ENCODE data around the gene STX1A. TPM values are rescaled to one million over a fixed set of nuclear protein-coding genes. Genes with fewer than 3 reads are reported as not detected.
A peak's percentile ranks its signal among the peaks of the same experiment; 100 is the strongest.
"Not testable (repeated sequence)": the region's sequence is repeated elsewhere in the genome, so short reads cannot be mapped to it uniquely, and the experiment has no call there.

STX1A gene
- total RNA-seq, 2 donors from 2014 or later, result 9.9 to 12.5 TPM

- intact Hi-C loops (cut with DNase I), result loop anchor here (5.0 kb wide), 1 partner anchor 103 kb away; no protein-coding TSS in a partner anchor
- Histone ChIP-seq H3K27ac (no peak overlapping the region), H3K4me1 (peaks cover 20% of the 10 kb centered on the region), H3K4me3 (no peak overlapping the region), H3K27me3 (no peaks in the 10 kb centered on the region), H3K36me3 (replicated peaks in 1 of 2; ENCODE audit: insufficient read depth in 1 of 2, low read depth in 2 of 2) (no peaks in the 10 kb centered on the region), H3K9me3 (no peaks in the 10 kb centered on the region)
- TF ChIP-seq CTCF (IDR thresholded peaks at IDR 0.05) (no peak), POLR2A (IDR thresholded peaks at IDR 0.05) (no peak)
- peak in 3 of 4 donors; percentile 44 to 58 (median 45) for DNase-seq
- no peak for ATAC-seq
- WGBS, 2 donors, result 64 to 74% methylated on average over 12 to 16 of the region's 16 CpGs
Measured at GRCh38 chr7:73715648-73716317, 3.7 kb downstream of the STX1A start.

- H3K27me3 ChIP-seq; H3K4me1 ChIP-seq; H3K9me3 ChIP-seq; H3K4me3 ChIP-seq; H3K36me3 ChIP-seq (replicated peaks in 1 of 2; ENCODE audit: insufficient read depth in 1 of 2, low read depth in 2 of 2); DNase-seq; H3K27ac ChIP-seq; ATAC-seq; intact Hi-C loops (cut with DNase I): not testable (repeated sequence)
- 80 to 95% methylated on average over 6 of the region's 6 CpGs for WGBS, 2 donors
Measured at GRCh38 chr7:73713319-73713718, 6.2 kb downstream of the STX1A start.

GRCh38 chr7:73712773-73713172 lies 6.7 kb downstream of the STX1A start:
- TF ChIP-seq POLR2A (IDR thresholded peaks at IDR 0.05) (no peak), CTCF (IDR thresholded peaks at IDR 0.05) (no peak)
- Histone ChIP-seq H3K27me3 (no peaks in the 10 kb centered on the region), H3K4me1 (peaks cover under 1% of the 10 kb centered on the region), H3K9me3 (no peaks in the 10 kb centered on the region), H3K27ac (no peak overlapping the region), H3K36me3 (replicated peaks in 1 of 2; ENCODE audit: insufficient read depth in 1 of 2, low read depth in 2 of 2) (no peaks in the 10 kb centered on the region), H3K4me3 (no peak overlapping the region)
- ATAC-seq (no peak), DNase-seq (no peak)
- 56 to 79% methylated on average over 1 of the region's 1 CpG for WGBS, 2 donors
- intact Hi-C loops (cut with DNase I), result no loop called here

GRCh38 chr7:73708961-73709549 lies 10.4 kb downstream of the STX1A start:
- intact Hi-C loops (cut with DNase I), result no loop called here
- no peak for DNase-seq
- Histone ChIP-seq H3K4me3 (no peak overlapping the region), H3K27me3 (no peaks in the 10 kb centered on the region), H3K36me3 (replicated peaks in 1 of 2; ENCODE audit: insufficient read depth in 1 of 2, low read depth in 2 of 2) (no peaks in the 10 kb centered on the region), H3K4me1 (no peaks in the 10 kb centered on the region), H3K9me3 (no peaks in the 10 kb centered on the region), H3K27ac (no peak overlapping the region)
- WGBS, 2 donors, result 87 to 92% methylated on average over 10 to 16 of the region's 16 CpGs
- TF ChIP-seq CTCF (IDR thresholded peaks at IDR 0.05), result no peak
- no peak for TF ChIP-seq POLR2A (IDR thresholded peaks at IDR 0.05)
- ATAC-seq, result no peak

- no peaks in the 10 kb centered on the region for H3K9me3 ChIP-seq
- intact Hi-C loops (cut with DNase I), result no loop called here
Measured at GRCh38 chr7:73707045-73707631, 12.3 kb downstream of the STX1A start.

More at GRCh38 chr7:73707045-73707631, 12.3 kb downstream of the STX1A start:
- no peaks in the 10 kb centered on the region for H3K4me1 ChIP-seq
- H3K27ac ChIP-seq, result peak overlapping the region; percentile 49 to 73 (median 70)
- peak; percentile 80 for ATAC-seq
- H3K36me3 ChIP-seq (replicated peaks in 1 of 2; ENCODE audit: insufficient read depth in 1 of 2, low read depth in 2 of 2), result no peaks in the 10 kb centered on the region
- WGBS, 2 donors, result 56 to 67% methylated on average over 8 to 15 of the region's 15 CpGs
- DNase-seq, result peak; percentile 75 to 89 (median 85)
- no peaks in the 10 kb centered on the region for H3K27me3 ChIP-seq
- TF ChIP-seq CTCF (IDR thresholded peaks at IDR 0.05) (no peak), POLR2A (IDR thresholded peaks at IDR 0.05) (peak; percentile 17 to 39 (median 19))
- no peak overlapping the region for H3K4me3 ChIP-seq
